Stimulated activated CD8-positive, alpha-beta memory T cell treated with anti-CD3 and anti-CD28 coated beads, Interleukin-7, amount 100 ng/mL, for 4 hours (primary cell): ENCODE measurements around the gene PLEKHG2.

Source experiments
- DNase-seq, 2 donors: peaks; one replicate each; pipeline ENCODE4 v3.0.0-alpha.2; 2020; ENCODE audit warnings: low read depth in 2 of 2

The PLEKHG2 gene

DNA sequence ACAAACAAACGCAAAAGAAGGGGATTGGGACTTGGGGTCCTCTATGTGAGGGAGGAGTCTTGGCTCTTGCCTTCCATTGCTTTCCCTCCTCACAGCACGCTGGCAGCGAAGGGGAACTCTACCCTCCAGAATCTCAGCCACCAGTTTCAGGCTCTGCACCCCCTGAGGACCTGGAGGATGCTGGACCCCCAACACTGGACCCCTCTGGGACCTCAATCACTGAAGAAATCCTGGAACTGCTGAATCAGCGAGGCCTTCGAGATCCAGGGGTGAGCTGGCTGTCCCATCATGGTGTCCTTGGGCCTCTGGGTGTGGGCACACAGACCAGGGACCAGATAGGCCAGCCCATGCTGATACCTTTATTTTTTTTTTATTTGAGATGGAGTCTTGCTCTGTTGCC is 9.6 kb downstream of the PLEKHG2 start:
- DNase-seq, result no peak

DNA sequence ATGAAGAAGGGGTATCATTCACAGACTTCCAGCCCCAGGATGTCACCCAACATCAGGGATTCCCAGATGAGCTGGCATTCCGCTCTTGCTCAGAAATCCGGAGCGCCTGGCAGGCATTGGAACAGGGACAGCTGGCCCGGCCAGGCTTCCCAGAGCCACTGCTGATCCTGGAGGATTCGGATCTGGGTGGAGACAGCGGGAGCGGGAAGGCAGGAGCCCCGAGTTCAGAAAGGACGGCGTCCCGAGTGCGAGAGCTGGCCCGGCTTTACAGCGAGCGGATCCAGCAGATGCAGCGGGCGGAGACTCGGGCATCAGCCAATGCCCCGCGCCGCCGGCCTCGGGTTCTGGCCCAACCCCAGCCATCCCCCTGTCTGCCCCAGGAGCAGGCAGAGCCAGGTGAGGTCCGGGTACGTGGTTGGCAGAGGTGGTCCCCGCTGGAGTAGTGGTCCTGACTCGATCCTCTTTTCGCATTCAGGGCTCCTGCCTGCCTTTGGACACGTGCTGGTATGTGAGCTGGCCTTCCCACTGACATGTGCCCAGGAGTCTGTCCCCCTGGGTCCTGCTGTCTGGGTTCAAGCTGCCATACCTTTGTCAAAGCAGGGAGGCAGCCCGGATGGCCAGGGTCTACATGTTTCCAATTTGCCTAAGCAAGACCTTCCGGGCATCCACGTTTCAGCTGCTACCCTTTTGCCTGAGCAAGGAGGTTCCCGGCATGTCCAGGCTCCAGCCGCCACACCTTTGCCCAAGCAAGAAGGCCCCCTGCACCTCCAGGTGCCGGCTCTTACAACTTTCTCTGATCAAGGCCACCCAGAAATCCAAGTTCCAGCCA is 11.0 kb downstream of the PLEKHG2 start:
- DNase-seq, result no peak

DNA sequence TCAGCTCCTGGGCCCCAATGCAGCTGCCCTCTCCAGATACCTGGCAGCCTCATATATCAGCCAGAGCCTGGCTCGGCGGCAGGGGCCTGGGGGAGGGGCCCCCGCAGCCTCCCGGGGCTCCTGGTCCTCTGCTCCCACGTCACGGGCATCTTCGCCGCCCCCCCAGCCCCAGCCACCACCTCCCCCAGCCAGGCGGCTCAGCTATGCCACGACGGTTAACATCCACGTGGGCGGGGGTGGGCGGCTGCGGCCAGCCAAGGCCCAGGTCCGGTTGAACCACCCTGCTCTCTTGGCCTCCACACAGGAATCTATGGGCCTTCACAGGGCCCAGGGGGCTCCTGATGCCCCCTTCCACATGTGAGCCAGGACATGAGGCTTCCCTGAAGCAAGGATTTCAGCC is 12.5 kb downstream of the PLEKHG2 start:
- no peak for DNase-seq

DNA sequence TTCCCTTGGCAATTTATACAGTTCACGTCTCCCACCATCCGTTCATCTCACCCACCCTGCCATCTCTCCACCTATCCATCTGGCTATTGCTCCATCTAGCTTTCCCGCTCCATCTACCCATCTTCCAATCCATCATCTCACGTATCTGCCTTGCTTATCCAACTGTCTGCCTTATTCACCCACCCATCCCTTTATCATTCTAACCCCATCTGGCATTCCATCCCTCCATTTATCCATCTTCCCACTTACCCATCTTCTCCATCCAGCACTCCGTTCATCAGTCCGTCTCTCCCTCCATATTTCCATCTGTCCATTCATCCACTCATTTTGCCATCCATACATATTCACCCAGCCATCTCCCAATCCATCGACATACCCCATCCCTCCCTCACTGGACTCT is 13.3 kb downstream of the PLEKHG2 start:
- no peak for DNase-seq

DNA sequence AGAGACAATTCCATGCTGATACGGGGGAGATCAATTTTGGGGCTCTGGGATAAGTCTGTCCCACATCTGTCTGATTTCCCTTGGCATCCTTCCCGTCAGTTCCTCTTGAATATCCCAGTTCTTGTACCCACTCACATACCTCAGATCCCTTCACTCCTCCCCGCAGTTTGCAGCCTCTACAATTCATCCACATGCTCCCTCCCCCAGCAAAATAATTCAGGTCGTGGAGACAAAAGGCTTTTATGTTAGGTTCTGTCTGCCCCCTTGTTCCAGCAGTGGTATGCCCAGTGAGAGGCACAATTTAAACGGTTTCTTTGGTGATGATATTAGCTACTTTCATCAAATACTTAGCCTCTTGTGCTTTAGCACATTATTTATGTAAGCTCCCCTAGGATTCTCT is 13.7 kb downstream of the PLEKHG2 start:
- no peak for DNase-seq

DNA sequence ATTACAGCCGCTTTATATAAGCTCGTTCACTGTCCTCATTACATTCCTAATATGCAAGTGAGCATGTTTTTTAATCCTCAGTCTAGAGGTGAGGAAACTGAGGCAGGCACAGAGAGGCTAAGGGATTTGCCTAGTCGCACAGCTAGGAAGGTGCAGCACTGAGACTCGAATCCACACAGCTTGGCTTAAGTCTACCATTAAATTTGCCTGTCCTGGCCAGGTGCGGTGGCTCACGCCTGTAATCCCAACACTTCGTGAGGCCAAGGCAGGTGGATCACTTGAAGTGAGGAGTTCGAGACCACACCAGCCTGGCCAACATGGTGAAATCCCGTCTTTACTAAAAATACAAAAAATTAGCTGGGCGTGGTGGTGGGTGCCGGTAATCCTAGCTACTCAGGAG is 15.2 kb downstream of the PLEKHG2 start:
- DNase-seq, result no peak

DNA sequence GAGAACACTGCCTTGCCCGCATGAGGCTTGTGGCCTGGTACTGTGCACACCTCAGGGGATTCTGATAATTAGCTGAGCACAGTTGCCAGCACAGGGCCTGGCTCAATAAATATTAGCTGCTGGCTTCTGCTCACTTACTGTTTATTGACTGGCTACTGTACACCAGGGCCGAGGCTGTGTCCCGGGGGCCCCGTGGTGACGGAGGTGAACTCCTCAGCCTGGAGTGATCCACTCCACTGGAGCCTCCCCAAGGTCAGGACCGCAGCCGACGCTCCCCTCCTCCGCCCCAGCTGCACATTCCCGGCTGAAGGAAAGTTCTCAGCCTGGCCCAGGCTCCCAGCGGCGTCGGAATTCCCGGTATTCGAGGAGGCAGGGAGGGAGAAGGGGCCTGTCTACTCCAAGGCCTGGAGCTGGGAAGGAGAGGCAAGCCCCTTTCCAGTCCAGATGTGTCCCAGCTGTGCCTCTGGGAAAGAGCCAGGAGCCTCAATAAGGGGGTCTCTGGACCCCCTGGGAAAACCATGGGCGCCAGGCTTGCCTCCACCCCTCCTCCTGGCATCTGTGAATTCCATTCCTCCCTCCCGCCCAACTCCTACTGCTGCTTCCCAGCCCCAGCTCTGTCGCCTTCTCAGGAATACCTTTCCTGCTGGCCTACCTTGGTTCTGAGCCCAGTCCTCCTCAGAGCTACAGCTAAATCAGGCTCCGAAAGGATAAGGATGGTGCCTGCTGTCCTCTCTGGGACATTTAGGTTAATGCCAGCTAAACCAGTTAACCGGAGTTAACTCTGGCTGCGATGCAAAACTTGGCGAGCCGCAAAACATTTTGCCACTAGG is 16.0 kb downstream of the PLEKHG2 start:
- no peak for DNase-seq

DNA sequence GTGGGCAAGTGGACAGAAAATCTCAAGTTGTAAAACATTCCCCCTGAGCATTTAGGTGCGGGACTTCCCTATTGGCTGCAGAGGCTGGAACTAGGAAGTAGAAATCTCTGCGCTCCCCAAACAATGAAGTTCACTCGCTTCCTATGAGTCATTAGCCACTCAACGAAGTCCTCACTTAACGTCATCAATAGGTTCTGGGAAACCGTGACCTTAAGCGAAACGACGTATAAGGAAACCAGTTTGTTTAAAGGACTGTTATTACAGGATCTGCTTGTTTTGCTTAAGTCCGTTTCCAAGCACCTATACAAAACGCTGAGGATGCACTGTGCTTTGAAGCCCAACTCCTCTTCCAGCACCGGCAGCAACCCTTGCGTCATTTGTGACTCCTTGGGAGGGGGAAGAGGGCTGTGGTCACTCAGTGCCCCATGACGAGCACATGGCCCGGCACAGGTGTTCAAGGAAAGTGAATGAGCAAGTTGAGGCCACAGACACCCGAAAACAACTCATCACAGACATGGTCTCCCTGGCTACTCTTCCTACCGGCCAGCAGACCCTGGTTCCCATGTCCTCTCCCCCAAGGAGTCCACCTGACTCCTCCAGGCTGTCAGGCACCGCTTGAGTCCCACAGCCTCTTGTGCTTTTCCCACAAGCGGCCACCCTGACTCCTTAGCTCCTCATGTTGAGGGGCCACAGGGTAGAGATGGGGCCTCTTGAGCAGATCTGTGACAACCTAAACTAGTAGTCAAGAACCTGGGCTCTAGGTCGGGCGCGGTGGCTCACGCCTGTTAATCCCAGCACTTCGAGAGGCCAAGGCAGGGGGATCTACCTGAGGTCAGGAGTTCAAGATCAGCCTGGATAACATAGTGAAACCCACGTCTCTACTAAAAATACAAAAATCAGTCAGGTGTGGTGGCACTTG is 18.5 kb downstream of the PLEKHG2 start:
- DNase-seq, result no peak

DNA sequence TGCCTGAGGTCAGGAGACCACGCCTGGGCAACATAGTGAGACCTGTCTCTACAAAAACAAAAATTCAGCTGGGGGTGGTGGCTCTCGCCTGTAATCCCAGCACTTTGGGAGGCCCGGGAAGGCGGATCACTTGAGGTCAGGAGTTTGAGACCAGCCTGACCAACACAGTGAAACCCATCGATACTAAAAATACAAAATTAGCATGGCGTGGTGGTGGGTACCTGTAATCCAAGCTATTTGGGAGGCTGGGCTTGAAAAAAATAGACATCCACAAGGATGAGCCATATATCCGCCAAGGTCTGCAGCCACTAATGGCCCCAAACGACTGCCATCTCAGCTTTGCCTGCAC is 20.2 kb downstream of the PLEKHG2 start:
- DNase-seq, result no peak

DNA sequence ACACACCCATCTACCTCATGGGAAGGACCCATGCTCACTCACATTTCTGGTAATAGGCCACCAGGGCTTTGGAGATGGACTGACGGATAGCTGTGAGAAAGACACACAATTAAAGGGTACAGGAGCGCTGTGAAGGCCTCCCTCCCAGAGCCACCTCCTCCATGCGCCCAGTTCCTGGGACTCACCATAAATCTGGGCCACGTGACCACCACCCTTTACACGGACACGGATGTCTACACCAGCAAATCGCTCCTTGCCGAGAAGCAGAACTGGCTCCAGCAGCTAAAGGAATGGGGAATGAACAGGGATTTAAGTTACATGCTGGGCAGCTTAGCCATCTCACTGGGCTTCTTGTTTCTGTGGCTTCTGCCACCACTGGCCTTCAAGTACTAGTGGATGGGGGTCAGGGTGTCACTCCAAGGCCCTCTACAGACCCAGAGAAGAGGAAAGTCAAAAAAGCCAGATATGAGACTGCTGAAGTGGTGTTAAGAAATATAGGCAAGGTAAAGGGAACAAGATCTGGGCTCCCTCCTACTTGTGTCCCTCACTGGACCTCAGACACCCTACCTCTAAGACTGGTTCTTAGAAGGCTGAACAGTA is 21.1 kb downstream of the PLEKHG2 start:
- DNase-seq, result no peak

DNA sequence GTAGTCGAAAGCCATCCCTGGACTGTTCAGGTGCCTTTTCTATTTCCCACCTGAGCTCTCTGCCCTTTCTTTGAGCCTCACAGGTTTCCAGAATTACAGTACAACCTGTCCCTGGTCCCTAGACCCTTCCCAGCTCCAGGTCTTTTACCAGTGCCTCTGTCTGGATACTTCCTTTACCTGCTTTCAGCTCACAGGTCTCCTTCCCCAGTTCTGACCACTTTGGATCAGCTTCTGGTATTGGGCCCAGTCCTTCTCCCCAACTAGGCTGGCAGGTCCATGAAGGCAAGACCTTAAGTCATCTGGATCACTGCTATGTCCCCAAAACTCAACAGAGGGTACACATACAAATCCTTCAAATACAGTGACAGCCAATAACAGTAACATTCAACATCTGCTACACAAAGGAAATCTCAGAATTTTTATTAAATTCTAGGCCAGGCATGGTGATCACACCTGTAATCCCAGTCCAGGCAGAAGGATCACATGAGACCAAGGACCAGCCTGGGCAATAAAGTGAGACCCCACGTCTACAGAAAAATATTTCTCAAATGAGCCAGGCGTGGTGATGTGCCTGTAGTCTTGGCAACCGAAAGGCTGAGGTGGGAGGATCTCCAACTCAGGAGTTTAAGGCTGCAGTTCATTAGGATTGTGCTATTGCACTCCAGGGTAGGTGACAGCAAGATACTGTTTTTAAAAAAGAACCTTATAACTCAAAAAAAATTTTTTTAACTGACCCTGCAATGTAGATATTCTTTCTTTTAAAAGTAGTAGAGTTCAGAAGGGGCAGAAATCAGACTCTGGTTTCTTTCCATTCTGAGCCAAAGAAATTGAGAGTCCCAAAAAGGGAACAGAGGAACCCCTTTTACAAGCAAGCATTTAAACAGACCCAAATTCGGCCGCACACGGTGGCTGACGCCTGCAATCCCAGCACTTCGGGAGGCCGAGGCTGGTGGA is 21.9 kb downstream of the PLEKHG2 start:
- DNase-seq, result no peak

DNA sequence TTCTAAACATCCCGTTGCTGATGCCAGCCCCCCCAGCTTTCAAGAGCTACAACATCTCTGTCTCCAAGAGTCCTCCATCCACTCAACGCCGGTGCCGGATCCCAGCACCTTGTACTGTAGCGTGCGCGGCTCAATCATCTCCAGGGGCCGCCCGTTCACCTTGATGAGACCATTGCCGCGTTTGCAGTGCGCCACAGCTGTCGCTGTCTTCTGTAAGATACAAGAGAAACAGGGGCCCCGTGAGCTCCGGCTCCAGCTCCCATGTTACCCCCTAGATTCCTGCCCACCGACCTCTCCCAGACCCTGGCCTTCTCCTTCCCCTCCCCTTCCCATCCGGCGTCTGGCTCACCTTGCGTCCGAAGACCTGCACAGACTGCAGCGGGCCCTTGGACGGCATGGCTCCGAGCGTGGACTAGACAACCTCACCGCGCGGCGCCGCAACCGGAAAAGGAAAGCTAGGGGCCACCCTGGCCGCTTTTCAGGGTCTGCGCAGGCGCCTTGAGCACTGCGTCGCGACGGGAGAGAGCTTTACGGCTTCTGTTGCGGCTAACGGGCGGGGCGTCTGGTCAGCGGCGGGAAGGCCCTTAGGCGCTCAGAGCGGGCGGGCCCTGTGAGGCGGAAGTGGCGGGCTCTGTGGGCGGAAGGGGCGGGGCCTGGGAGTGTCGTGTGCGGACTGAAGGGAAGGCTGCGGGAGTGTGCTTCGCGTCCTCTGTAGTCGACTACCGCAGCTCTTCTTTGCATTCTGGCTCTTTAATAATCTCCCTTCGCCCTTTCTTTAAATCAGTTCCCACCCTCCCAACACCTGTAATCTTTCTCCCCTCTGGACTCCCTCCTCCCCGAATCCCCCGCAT is 23.3 kb downstream of the PLEKHG2 start, which contains the start of gene RPS16:
Gene RPS16, minus strand, starts transcription at position 451 of the 851 bp plus-strand sequence. Its CDS starts 54 bp downstream, at position 397.
- peak; percentile 99 to 100 for DNase-seq

DNA sequence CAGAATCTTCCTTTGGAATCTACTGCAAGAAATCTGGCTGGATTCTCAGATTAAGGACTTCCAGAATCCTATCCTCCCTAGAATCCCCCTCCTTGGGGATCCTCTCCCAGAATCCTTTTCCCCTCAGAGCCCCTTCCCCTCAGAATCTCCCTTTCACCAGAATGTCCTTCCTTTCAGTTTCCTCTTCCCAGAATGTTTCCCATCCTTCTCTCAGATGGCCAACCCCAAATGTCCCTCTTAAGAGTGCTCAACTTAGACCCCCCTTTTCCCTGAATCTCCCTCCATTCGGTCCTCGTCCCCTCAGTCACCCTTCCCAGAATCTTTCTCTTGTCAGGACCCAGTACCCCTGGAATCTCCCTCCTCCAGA is 23.9 kb downstream of the PLEKHG2 start:
- DNase-seq, result no peak

DNA sequence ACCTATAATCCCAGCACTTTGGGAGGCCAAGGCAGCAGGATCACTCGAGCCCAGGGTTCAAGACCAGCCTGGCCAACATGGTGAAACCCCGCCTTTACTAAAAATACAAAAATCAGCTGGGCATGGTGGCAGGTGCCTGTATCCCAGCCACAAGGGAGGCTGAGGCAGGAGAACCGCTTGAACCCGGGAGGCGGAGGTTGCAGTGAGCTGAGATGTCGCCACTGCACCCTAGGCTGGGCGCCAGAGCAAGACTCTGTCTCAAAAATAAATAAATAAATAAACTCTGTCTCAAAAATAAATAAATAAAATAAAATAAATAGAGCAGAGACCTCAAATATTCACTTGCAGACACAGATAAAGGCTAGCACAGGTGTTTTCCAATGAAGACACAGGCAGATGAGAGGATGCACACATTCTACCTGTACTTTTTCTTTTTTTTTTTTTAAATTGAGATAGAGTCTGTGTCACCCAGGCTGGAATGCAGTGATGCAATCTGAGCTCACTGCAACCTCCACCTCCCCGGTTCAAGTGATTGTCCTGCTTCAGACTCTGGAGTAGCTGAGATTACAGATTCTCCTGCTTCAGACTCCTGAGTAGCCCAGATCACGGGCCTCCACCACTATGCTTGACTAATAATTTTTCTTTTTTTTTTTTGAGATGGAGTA is 25.9 kb downstream of the PLEKHG2 start:
- no peak for DNase-seq

DNA sequence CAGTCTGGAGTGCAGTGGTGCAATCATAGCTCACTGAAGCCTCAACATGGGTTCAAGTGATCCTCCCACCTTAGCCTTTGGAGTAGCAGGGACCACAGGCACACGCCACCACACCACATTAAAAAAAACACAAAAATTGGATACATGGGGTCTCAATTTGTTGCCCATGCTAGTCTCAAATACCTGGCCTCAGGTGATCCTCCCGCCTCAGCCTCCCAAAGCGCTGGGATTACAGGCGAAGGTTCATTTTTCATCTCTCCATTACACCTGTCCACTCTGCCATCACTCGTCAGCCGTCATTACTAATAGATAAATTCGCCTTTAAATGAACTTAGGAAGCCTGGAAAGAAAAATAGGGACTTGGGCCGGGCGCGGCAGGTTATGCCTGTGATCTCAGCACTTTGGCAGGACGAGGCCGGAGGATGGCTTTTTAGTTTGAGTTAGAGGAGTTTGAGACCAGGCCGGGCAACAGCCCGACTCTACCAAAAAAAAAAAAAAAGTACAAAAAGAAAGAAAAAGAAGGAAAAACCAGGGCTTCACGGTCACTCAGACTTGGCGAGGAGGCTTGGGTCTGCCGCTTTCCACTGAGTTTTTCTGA is 32.2 kb downstream of the PLEKHG2 start:
- DNase-seq, result no peak

DNA sequence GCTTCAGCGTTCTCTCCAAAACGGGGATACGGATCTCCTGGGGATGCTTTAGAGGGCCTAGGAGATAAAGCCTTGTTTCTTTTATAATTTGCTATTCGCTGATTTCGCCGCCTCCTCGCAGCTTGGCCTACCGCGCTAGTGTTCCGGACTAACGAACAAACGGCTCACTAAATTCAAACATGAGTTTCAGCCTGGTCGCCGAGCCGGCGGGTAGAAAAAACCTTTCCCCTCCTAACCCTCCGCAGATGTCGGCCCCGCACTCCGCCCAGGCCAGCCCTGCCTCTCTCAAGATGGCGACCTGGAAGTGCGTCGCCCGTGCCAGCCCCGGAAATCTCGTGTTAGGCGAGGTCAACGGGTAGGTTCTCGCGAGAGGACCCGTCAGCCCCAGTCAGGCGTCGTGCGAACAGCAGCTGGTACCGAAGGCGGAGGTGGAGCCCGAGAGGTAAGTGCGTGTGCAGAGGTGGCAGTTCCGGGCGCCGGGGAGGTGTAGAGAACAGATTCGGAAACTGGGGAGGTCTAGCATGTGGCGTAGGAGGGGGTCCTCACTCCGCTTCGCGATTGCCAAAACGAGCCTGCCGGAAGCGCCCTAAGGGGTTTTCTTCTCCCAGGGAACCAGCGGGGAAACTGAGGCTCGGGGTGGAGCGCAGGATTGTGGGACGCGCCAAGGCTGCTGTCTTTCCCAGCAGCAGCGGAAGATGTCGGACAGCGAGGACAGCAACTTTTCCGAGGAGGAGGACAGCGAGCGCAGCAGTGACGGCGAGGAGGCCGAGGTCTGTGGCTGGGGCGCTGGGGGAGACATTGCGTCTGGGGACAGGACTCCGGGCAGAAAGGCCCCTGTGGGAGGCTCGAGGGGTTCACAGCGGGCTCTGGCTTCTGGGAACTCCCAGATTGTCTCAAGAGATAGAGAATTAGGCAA is 33.0 kb downstream of the PLEKHG2 start, which contains the start of gene SUPT5H:
Gene SUPT5H, plus strand, starts transcription at position 387 of the 916 bp plus-strand sequence. Its CDS starts 309 bp downstream, at position 696.
- DNase-seq, result peak; percentile 97

DNA sequence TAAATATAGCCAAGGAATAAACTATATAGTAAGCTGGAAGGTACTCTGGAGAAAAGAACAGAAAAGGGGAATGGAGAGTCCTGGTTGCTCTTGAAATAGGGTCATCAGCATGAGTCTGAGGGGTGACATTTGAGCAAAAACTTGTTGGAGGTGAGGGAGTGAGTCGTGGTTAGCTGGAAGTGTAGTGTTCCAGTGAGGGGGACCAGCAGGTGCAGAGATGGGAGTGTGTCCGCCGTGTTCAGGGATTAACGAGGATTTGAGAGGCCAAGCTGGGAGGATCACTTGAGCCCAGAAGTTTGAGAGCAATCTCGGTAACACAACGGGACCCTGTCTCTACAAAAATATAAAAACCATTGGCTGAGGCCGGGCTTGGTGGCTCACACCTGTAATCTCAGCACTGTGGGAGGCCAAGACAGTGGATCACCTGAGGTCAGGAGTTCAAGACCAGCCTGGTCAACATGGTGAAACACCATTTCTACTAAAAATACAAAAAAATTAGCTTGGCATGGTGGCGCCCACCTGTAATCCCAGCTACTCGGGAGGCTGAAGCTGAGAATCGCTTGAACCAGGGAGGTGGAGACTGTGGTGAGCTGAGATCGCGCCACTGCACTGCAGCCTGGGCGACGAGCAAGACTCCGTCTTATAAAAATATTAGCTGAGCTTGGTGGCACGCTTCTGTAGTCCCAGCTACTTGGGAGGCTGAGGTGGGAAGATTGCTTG is 34.1 kb downstream of the PLEKHG2 start:
- no peak for DNase-seq
